Kidney (tissue), 14 donors: Measurements from ENCODE around the gene PRICKLE2. TPM values are rescaled to one million over a fixed set of nuclear protein-coding genes. Genes with fewer than 3 reads are reported as not detected.

Source experiments
- DNase-seq, 5 donors: peaks; one replicate each; pipeline ENCODE4 v3.0.0-alpha.2; 2013 to 2020
- FAIRE-seq: peaks from 2 replicates; lab custom pipeline; 2012; peaks lifted over from hg19 to GRCh38; lab: Jason Lieb, UNC
- H3K27ac ChIP-seq, 2 donors: one replicate each; pipeline ENCODE4 v1.7.0; 2013; ENCODE audit warnings: low read depth in 2 of 2, low read length in 2 of 2, inconsistent platforms in 1 of 2
- H3K27me3 ChIP-seq: one replicate; pipeline ENCODE4 v1.7.1; 2013; ENCODE audit warnings: low read length, inconsistent platforms; ENCODE audit not compliant: control insufficient read depth, insufficient read depth
- H3K36me3 ChIP-seq, 3 donors: one replicate each; pipeline versions ENCODE4 v1.7.0 to v1.7.1; 2013; ENCODE audit warnings: low read length in 3 of 3, control low read depth in 1 of 3, inconsistent platforms in 1 of 3; ENCODE audit not compliant: insufficient read depth in 3 of 3, control insufficient read depth in 2 of 3
- H3K4me1 ChIP-seq, 3 donors: one replicate each; pipeline versions ENCODE4 v1.7.0 to v1.7.1; 2013; ENCODE audit warnings: low read length in 3 of 3, inconsistent platforms in 1 of 3, low read depth in 1 of 3; ENCODE audit not compliant: control insufficient read depth in 2 of 3, insufficient read depth in 2 of 3
- H3K4me3 ChIP-seq, 3 donors: one replicate each; pipeline versions ENCODE4 v1.7.0 to v1.8.1; 2013; ENCODE audit warnings: low read length in 3 of 3, control low read depth in 1 of 3, inconsistent platforms in 1 of 3
- H3K9ac ChIP-seq, 3 donors: one replicate each; pipeline versions ENCODE4 v1.7.0 to v1.7.1; 2013; ENCODE audit warnings: low read length in 3 of 3, control low read depth in 1 of 3, inconsistent platforms in 1 of 3
- H3K9me3 ChIP-seq, 3 donors: one replicate each; pipeline versions ENCODE4 v1.7.0 to v1.7.1; 2013; ENCODE audit warnings: low read length in 3 of 3, control low read depth in 1 of 3, inconsistent platforms in 1 of 3; ENCODE audit not compliant: control insufficient read depth in 2 of 3, insufficient read depth in 1 of 3
- intact Hi-C: fragments of 100-400 bp; cut with DNase I; formaldehyde crosslinking; loops from one replicate; pipeline ENCODE4 v1.11.1; 2022
- polyA plus RNA-seq: library from polyadenylated mRNA; stranded (reverse); fragments of 350-450 nt; fragmentation: Illumina TruSeq; extraction: RNeasy Lipid Tissue Mini Kit (QIAGEN cat#74804); gene quantifications from one replicate; pipeline ENCODE4 v1.2.3, GENCODE V29; 2014; ENCODE audit warnings: low read depth, low replicate concordance; ENCODE audit not compliant: insufficient read depth
- total RNA-seq: library from RNA; stranded (reverse); fragmentation: NEBNext Ultra II Directional; extraction: Animal tissue kit (Norgen Biotek cat#: 25700); gene quantifications from one replicate; pipeline ENCODE4 v1.2.1, GENCODE V29; 2021
- TF ChIP-seq, protein P1 (sequence below): IDR thresholded peaks from 3 replicates; pipeline ENCODE4 v1.5.1; 2012; ENCODE audit warnings: mild to moderate bottlenecking, moderate library complexity, borderline replicate concordance; ENCODE audit not compliant: insufficient read depth; ENCODE audit errors: extremely low read depth
- donor health status: control.
- donor health status: control.
- donor health status: control.
- donor health status: control.
- donor health status: control.
- donor health status: DM: yes; HTN: yes; CAD: no.
- donor health status: Normal renal cell carcinoma (clear cell type).

Gene PRICKLE2
- total and polyA plus RNA-seq, 2 donors from 2014 or later = 3.5 to 22.9 TPM

DNA sequence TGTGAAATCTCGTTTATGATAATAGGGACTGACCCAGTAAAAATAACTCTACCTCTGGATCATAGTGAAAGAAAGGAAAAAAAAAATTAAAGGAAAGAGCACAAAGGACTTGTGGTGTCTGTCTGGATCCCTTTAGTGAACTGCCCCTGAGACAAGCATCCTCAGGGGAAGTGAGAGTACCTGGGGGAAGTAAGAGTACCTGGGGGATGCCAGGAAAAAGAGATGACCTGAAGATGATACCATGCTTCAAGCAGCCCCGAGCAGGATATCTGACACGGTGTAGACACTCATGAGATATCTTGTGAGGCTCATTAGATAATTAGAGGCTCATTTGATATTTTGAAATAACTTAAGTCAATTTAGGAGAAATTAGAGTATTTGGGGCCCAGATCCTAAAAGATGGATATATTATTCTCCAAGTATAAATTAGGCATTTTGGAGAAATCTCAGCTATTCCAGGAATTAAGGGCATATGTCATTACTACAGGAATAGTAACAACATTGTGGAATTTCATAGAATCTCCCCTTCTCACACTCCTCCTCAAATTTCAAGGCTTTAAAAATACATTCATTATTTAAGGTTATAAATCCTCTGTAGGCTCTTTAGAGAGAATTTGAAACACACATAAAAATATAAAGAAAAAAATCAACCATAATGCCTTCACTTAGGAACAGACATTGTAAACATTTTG lies 165.6 kb downstream of the PRICKLE2 start:
- intact Hi-C loops = no loop called here
- DNase-seq = peak in 1 of 5 donors; percentile 40
- TF ChIP-seq, protein P1, sequence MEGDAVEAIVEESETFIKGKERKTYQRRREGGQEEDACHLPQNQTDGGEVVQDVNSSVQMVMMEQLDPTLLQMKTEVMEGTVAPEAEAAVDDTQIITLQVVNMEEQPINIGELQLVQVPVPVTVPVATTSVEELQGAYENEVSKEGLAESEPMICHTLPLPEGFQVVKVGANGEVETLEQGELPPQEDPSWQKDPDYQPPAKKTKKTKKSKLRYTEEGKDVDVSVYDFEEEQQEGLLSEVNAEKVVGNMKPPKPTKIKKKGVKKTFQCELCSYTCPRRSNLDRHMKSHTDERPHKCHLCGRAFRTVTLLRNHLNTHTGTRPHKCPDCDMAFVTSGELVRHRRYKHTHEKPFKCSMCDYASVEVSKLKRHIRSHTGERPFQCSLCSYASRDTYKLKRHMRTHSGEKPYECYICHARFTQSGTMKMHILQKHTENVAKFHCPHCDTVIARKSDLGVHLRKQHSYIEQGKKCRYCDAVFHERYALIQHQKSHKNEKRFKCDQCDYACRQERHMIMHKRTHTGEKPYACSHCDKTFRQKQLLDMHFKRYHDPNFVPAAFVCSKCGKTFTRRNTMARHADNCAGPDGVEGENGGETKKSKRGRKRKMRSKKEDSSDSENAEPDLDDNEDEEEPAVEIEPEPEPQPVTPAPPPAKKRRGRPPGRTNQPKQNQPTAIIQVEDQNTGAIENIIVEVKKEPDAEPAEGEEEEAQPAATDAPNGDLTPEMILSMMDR = no peak

DNA sequence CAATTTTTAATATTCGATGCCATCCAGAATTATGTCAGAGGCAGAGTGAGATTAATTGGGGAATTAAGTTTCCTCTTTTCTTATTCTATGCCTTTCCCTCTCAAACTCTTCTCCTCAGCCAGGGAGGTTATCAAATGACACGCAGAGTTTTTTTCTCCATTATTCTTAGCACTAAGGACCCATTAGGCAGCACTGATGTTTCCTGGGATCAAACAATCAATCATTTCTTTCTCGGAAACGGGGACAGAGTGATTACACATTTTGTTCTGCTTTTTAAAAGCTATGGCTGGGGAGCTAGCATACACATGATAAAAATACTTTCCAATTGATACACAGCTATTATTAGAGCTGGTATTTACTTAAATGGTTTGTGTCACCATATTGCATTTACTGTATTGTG lies 166.7 kb downstream of the PRICKLE2 start:
- H3K27me3 ChIP-seq = no peaks in the 10 kb centered on the region
- intact Hi-C loops = no loop called here
- no peaks in the 10 kb centered on the region for H3K36me3 ChIP-seq
- no peaks in the 10 kb centered on the region for H3K9me3 ChIP-seq
- no peaks in the 10 kb centered on the region for H3K4me1 ChIP-seq
- DNase-seq (peak in 1 of 5 donors; percentile 52), FAIRE-seq (no peak)
- H3K9ac ChIP-seq = no peak overlapping the region
- no peak overlapping the region for H3K4me3 ChIP-seq
- no peak overlapping the region for H3K27ac ChIP-seq
- TF ChIP-seq, protein P1 = no peak

More for the DNA sequence above, 165.6 kb downstream of the PRICKLE2 start:
- Histone ChIP-seq H3K27ac (no peak overlapping the region), H3K9ac (no peak overlapping the region), H3K36me3 (no peaks in the 10 kb centered on the region), H3K4me1 (no peaks in the 10 kb centered on the region), H3K27me3 (no peaks in the 10 kb centered on the region), H3K4me3 (no peak overlapping the region), H3K9me3 (no peaks in the 10 kb centered on the region)
- no peak for FAIRE-seq

DNA sequence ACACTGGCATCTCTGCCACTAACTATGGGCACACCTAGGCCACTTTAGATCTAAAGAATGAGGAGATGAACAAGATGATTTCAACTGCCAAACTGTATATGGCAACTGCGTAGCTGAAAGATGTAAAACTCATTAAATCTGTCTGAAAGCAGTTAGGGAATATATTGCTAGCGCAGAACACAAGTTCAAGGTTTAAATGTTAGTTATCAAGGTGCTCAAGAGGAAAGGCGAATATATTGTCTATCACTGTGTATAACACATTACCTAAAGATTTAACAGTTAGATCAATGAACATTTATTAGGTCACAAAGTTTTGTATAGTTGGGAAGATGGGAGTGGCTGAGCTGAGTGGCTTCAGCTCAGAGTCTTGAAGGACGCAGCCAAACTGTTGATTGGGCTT lies 168.0 kb downstream of the PRICKLE2 start:
- H3K36me3 ChIP-seq = no peaks in the 10 kb centered on the region
- FAIRE-seq = no peak
- H3K9me3 ChIP-seq = no peaks in the 10 kb centered on the region
- TF ChIP-seq, protein P1 = no peak
- H3K27ac ChIP-seq = no peak overlapping the region
- no peaks in the 10 kb centered on the region for H3K27me3 ChIP-seq
- no peak overlapping the region for H3K9ac ChIP-seq
- no peak for DNase-seq
- no peak overlapping the region for H3K4me3 ChIP-seq
- no peaks in the 10 kb centered on the region for H3K4me1 ChIP-seq
- intact Hi-C loops = no loop called here
